ENCODE measurements around the gene MAEA.

The MAEA gene

DNA sequence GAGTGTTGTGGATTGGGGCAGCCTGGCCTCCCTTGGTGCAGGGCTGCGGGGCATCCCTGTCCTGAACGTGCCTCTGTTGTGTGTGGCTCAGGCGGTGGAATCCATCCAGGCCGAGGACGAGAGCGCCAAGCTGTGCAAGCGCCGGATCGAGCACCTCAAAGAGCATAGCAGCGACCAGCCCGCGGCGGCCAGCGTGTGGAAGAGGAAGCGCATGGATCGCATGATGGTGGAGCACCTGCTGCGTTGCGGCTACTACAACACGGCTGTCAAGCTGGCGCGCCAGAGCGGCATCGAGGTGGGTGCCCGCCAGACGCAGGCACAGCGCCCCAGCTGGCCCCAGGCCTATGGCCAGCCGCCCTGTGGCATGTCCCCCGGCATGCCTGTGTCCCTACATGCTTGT lies 25.6 kb downstream of the MAEA start:
- H3K4me3 ChIP-seq (ENCODE audit: control insufficient read depth, low read depth, low read length) = no peak overlapping the region
- TF ChIP-seq, protein P1, sequence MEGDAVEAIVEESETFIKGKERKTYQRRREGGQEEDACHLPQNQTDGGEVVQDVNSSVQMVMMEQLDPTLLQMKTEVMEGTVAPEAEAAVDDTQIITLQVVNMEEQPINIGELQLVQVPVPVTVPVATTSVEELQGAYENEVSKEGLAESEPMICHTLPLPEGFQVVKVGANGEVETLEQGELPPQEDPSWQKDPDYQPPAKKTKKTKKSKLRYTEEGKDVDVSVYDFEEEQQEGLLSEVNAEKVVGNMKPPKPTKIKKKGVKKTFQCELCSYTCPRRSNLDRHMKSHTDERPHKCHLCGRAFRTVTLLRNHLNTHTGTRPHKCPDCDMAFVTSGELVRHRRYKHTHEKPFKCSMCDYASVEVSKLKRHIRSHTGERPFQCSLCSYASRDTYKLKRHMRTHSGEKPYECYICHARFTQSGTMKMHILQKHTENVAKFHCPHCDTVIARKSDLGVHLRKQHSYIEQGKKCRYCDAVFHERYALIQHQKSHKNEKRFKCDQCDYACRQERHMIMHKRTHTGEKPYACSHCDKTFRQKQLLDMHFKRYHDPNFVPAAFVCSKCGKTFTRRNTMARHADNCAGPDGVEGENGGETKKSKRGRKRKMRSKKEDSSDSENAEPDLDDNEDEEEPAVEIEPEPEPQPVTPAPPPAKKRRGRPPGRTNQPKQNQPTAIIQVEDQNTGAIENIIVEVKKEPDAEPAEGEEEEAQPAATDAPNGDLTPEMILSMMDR (IDR thresholded peaks at IDR 0.05; ENCODE audit: control insufficient read depth, insufficient read depth, low read depth, low read length, missing control alignments) = no peak
- no peak for DNase-seq (ENCODE audit: low read depth)

DNA sequence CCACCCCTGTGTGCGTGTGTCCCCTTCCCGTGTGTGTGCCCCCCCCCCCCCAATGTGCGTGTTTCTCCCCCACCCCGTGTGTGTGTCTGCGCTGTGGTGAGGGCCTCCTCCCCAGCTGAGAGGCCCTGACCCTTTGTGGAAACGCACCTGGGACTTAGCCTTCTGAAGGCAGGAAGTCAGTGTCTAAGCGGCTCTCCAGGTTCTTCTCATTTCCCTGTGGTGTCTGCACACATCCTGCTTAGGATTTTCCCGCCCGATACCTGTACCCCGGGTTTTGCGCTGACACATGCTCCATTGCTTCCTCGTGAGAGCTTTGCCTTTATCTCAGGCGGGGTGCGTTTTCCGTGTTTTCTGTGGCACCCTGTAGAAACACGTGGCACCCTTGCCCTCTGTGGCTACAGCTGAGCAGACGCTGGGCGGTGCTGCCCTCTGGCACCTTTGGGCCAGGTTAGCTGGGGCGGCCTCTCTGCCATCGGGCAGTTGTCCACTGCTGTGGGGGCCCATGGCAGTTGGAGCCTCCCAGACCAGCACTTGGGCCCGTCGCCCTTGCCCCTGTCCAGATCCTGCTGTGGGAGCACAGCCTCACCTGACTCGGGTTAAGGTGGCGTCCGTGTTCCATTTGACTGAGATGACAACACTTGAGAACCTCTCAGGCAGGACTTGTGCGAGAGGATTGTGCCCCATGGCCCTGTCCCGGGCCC lies 26.3 kb downstream of the MAEA start:
- TF ChIP-seq, protein P1 (IDR thresholded peaks at IDR 0.05; ENCODE audit: control insufficient read depth, insufficient read depth, low read depth, low read length, missing control alignments) = no peak
- DNase-seq (ENCODE audit: low read depth) = no peak
- no peak overlapping the region for H3K4me3 ChIP-seq (ENCODE audit: control insufficient read depth, low read depth, low read length)

DNA sequence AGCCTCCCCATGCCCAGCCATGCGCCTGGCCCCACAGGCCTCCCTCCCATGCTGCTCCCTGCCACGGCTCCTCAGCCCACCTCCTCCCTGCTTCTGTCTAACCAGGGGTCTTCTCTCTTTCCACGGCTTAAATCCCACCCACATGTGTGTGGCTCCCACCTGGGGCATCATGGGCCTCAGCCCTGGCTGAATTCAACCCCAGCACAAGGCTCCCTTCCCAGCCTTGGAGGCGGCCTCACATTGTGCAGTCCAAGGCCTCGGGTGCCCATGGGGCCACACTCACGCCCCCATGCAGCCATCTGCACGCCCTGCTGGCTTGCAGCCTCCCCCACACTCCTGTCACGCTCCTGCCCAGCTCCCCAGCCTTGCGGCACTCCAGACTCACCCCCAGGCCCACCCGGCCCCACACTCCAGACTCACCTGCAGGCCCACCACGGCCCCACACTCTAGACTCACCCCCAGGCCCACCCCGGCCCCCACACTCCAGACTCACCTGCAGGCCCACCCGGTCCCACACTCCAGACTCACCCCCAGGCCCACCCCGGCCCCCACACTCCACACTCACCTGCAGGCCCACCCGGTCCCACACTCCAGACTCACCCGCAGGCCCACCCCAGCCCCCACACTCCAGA lies 27.0 kb downstream of the MAEA start:
- no peak overlapping the region for H3K4me3 ChIP-seq (ENCODE audit: control insufficient read depth, low read depth, low read length)
- TF ChIP-seq, protein P1 (IDR thresholded peaks at IDR 0.05; ENCODE audit: control insufficient read depth, insufficient read depth, low read depth, low read length, missing control alignments) = no peak
- no peak for DNase-seq (ENCODE audit: low read depth)

DNA sequence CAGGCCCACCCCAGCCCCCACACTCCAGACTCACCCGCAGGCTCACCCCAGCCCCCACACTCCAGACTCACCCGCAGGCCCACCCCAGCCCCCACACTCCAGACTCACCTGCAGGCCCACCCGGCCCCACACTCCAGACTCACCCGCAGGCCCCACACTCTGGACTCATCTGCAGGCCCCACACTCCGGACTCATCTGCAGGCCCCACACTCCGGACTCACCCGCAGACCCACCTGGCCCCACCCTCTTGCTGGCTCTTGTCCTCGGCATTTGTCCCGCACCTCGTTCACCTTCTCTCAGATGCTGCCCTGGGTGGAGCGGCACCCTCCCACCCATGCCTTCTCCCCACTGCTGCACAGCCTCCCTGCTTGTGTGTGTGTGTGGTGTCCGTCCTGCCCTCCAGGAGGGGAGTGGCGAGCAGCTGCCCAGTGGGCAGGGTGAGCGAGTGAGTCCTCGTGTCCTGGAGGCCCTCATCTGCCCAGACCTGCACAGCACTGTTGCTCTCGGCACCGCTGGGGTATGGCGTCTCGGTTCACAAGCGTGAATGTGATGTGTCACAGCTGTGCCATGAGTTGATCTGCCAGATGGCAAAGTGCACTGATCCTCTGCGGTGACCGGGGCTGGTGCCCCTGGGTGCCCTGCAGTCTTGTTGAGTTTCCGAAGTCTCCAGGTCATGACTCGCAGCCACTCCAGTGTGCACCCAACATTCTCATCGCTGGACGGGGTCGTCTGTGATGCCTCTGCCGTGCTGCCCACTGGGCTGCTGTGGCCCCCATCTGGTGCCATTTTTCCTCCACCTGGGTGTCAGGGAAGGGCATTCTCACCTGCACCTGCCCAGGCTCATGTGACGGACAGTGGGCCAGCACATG lies 27.7 kb downstream of the MAEA start:
- no peak overlapping the region for H3K4me3 ChIP-seq (ENCODE audit: control insufficient read depth, low read depth, low read length)
- TF ChIP-seq, protein P1 (IDR thresholded peaks at IDR 0.05; ENCODE audit: control insufficient read depth, insufficient read depth, low read depth, low read length, missing control alignments) = no peak
- no peak for DNase-seq (ENCODE audit: low read depth)

DNA sequence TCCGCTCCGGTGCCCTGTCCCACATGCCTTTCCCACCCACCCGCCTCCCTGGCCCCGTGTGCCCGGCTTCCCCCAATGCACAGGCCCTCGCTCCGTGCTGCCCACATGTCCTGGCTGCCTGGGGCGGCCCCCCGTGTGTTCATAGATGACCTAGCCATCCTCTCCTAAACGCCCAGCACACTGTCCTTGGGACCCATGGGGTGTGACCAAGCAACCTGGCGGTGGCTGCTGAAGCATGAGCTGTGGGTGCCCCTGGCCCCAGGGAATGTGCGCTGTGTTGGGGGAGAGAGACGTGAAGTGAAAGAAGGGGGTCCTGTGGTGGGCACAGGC lies 28.3 kb downstream of the MAEA start:
- H3K4me3 ChIP-seq (ENCODE audit: control insufficient read depth, low read depth, low read length) = no peak overlapping the region
- DNase-seq (ENCODE audit: low read depth) = no peak
- TF ChIP-seq, protein P1 (IDR thresholded peaks at IDR 0.05; ENCODE audit: control insufficient read depth, insufficient read depth, low read depth, low read length, missing control alignments) = no peak

DNA sequence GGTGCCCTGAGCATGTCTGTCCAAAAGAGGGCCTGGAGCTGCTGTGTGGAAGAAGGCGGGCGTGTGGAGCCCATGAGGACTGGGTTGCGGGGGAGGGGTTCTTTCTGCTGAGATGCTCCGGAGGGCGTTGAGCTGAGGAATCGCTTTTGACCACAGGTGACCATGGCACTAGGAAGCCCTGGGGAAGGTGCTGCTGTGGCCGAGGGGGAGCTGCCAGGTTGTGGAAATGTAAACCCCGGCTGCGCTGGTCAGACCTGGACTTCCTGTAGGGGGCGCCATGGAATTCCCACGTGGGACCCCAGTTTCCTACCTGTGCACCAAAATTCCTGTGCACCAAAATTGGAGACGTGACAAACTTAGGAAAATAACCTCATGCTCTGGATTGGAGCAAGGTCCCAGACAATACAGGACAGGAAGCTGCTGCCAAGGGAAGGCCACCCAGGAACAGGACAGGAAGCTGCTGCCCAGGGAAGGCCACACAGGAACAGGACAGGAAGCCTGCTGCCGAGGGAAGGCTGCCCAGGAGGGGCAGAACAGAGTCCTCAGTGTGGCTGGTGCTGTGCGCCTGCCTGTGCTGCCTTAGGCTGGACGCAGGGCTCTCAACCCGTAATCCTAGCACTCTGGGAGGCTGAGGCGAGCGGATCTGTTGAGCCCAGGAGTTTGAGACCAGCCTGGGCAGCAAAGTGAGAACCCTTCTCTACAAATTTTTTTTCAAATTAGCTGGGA lies 29.0 kb downstream of the MAEA start:
- TF ChIP-seq, protein P1 (IDR thresholded peaks at IDR 0.05; ENCODE audit: control insufficient read depth, insufficient read depth, low read depth, low read length, missing control alignments) = peak; percentile 46
- DNase-seq (ENCODE audit: low read depth) = no peak

More for the DNA sequence above, 29.0 kb downstream of the MAEA start:
- H3K4me3 ChIP-seq (ENCODE audit: control insufficient read depth, low read depth, low read length) = no peak overlapping the region
